Inferior parietal cortex (tissue), 1 donor: Measurements from ENCODE around the gene EXOC7.
"Not testable (repeated sequence)": the region's sequence is repeated elsewhere in the genome, so short reads cannot be mapped to it uniquely, and the experiment has no call there.

ENCODE experiments used
- DNase-seq: peaks from one replicate; pipeline ENCODE4 v3.0.0-alpha.2; 2016; ENCODE audit errors: extremely low spot score

Gene EXOC7

GRCh38 chr17:76046064-76046463 lies 57.5 kb downstream of the EXOC7 start:
- DNase-seq: no peak

- DNase-seq: not testable (repeated sequence)
Observed at GRCh38 chr17:76044475-76045007, 59.0 kb downstream of the EXOC7 start.

GRCh38 chr17:76042868-76043267 lies 60.7 kb downstream of the EXOC7 start:
- DNase-seq: not testable (repeated sequence)

- DNase-seq: no peak
Observed at GRCh38 chr17:76040376-76040775, 63.2 kb downstream of the EXOC7 start.

- no peak for DNase-seq
Observed at GRCh38 chr17:76039121-76039520, 64.5 kb downstream of the EXOC7 start.

- DNase-seq: no peak
Observed at GRCh38 chr17:76038050-76038449, 65.5 kb downstream of the EXOC7 start.

- DNase-seq: no peak
Observed at GRCh38 chr17:76036497-76037261, 66.9 kb downstream of the EXOC7 start.

GRCh38 chr17:76034428-76035350 lies 68.9 kb downstream of the EXOC7 start:
- DNase-seq: no peak

- no peak for DNase-seq
Observed at GRCh38 chr17:76033139-76033538, 70.4 kb downstream of the EXOC7 start.

- no peak for DNase-seq
Observed at GRCh38 chr17:76032780-76033108, 70.8 kb downstream of the EXOC7 start.

- no peak for DNase-seq
Observed at GRCh38 chr17:76032073-76032779, 71.4 kb downstream of the EXOC7 start.
